NCI-H1694 (cell line): ENCODE measurements around the gene SORT1.
A peak's percentile ranks its signal among the peaks of the same experiment; 100 is the strongest.
"Not testable (repeated sequence)": the region's sequence is repeated elsewhere in the genome, so short reads cannot be mapped to it uniquely, and the experiment has no call there.

ENCODE experiments used
- DNase-seq: peaks from one replicate; lab custom pipeline; 2025; lab: John Stamatoyannopoulos, UW

Gene SORT1

GRCh38 chr1:109397581-109398342 is at the start of gene SORT1:
Gene SORT1, minus strand, starts transcription at chr1:109397918. Its CDS starts 26 bp downstream, at chr1:109397892.
- peak; percentile 89 for DNase-seq

- not testable (repeated sequence) for DNase-seq
These were observed 48.4 kb upstream of the SORT1 start for GRCh38 chr1:109445949-109446695.

GRCh38 chr1:109444346-109444745 is 46.6 kb upstream of the SORT1 start:
- DNase-seq: no peak

GRCh38 chr1:109443476-109443875 is 45.8 kb upstream of the SORT1 start:
- DNase-seq: no peak

- no peak for DNase-seq
These were observed 43.4 kb upstream of the SORT1 start for GRCh38 chr1:109441069-109441468.

- DNase-seq: no peak
These were observed 41.1 kb upstream of the SORT1 start for GRCh38 chr1:109438798-109439297.

- no peak for DNase-seq
These were observed 36.8 kb upstream of the SORT1 start for GRCh38 chr1:109434484-109434883.

GRCh38 chr1:109433322-109433721 is 35.6 kb upstream of the SORT1 start:
- DNase-seq: no peak

GRCh38 chr1:109432336-109432735 is 34.6 kb upstream of the SORT1 start:
- no peak for DNase-seq

GRCh38 chr1:109427171-109427467 is 29.4 kb upstream of the SORT1 start:
- no peak for DNase-seq

- DNase-seq: peak; percentile 99
These were observed 28.8 kb upstream of the SORT1 start, which contains the start of gene PSMA5 for GRCh38 chr1:109426281-109427170. Gene PSMA5, minus strand, starts transcription at chr1:109426448. Its CDS starts 118 bp downstream, at chr1:109426330.

GRCh38 chr1:109425391-109426280 is 27.9 kb upstream of the SORT1 start:
- no peak for DNase-seq

GRCh38 chr1:109423498-109423897 is 25.8 kb upstream of the SORT1 start:
- DNase-seq: no peak

GRCh38 chr1:109412551-109412950 is 14.8 kb upstream of the SORT1 start:
- no peak for DNase-seq

- no peak for DNase-seq
These were observed 7.1 kb upstream of the SORT1 start for GRCh38 chr1:109404838-109405237.

- DNase-seq: no peak
These were observed 4.3 kb upstream of the SORT1 start for GRCh38 chr1:109402025-109402424.

- DNase-seq: no peak
These were observed 2.4 kb upstream of the SORT1 start for GRCh38 chr1:109400035-109400655.

GRCh38 chr1:109399326-109399957 is 1.7 kb upstream of the SORT1 start:
- peak; percentile 85 for DNase-seq

GRCh38 chr1:109398343-109399225 is 866 bp upstream of the SORT1 start:
- DNase-seq: peak; percentile 56
